Loucy (cell line): ENCODE data around the gene MAMLD1.

Experiments used
- EZH2phosphoT487 ChIP-seq: fragments of 200-600 bp; IDR thresholded peaks from 2 replicates; pipeline ENCODE4 v1.6.1; 2018; ENCODE audit warnings: antibody characterized with exemption, mild to moderate bottlenecking, moderate library complexity, borderline replicate concordance
- TF ChIP-seq, protein P1 (sequence below): fragments of 200-600 bp; sonication (generic); conservative IDR thresholded peaks from 2 replicates; pipeline ENCODE4 v1.5.1; 2014; ENCODE audit warnings: mild to moderate bottlenecking, antibody characterized with exemption, low read length

DNA sequence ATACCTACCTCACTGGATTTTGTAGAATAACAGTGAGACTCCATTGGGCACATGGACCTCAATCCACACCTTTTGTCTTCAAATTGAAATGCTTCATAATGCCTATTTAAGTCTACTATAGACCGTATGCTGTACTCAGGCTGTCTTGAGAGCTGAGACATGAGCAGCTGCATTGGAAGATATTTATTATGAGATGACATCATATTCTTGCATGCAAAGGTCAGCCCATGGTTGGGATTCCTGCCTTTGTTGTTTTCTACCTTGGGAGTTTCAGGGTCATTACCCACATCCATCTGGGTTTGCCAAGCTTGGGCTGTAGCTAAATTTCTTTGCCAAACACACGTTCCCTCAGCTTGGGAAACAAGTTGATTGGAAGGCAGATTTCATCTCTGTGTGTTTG is 33.2 kb upstream of the MAMLD1 start:
- no peak for TF ChIP-seq EZH2phosphoT487
- TF ChIP-seq, protein P1, sequence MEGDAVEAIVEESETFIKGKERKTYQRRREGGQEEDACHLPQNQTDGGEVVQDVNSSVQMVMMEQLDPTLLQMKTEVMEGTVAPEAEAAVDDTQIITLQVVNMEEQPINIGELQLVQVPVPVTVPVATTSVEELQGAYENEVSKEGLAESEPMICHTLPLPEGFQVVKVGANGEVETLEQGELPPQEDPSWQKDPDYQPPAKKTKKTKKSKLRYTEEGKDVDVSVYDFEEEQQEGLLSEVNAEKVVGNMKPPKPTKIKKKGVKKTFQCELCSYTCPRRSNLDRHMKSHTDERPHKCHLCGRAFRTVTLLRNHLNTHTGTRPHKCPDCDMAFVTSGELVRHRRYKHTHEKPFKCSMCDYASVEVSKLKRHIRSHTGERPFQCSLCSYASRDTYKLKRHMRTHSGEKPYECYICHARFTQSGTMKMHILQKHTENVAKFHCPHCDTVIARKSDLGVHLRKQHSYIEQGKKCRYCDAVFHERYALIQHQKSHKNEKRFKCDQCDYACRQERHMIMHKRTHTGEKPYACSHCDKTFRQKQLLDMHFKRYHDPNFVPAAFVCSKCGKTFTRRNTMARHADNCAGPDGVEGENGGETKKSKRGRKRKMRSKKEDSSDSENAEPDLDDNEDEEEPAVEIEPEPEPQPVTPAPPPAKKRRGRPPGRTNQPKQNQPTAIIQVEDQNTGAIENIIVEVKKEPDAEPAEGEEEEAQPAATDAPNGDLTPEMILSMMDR, result no peak
